Stimulated activated naive CD8-positive, alpha-beta T cell treated with anti-CD3 and anti-CD28 coated beads, Interleukin-15, amount 100 ng/mL, for 72 hours (primary cell): ENCODE measurements around the gene SIAH2.

Experiments
- ATAC-seq: fragments of 150-1000 bp; cut with Tn5 transposase; 2 replicates; pipeline ENCODE4 v1.10.0; 2021; ENCODE audit warnings: mild to moderate bottlenecking, moderate library complexity
- DNase-seq, 2 donors: peaks; one replicate each; pipeline ENCODE4 v3.0.0; 2021 to 2022
- H3K27ac Mint-ChIP-seq, 2 donors: one replicate each; pipeline ENCODE4 v1.8.0; 2022; ENCODE audit warnings: mild to moderate bottlenecking in 2 of 2, mixed read lengths in 2 of 2, moderate library complexity in 2 of 2
- H3K27me3 Mint-ChIP-seq: one replicate; pipeline ENCODE4 v1.8.0; 2022; ENCODE audit warnings: mixed read lengths
- H3K4me1 Mint-ChIP-seq: one replicate; pipeline ENCODE4 v1.8.0; 2022; ENCODE audit warnings: mild to moderate bottlenecking, mixed read lengths
- H3K4me3 Mint-ChIP-seq, 2 donors: one replicate each; pipeline ENCODE4 v1.8.0; 2022; ENCODE audit warnings: mild to moderate bottlenecking in 2 of 2, mixed read lengths in 2 of 2, moderate library complexity in 1 of 2
- H3K9me3 Mint-ChIP-seq, 2 donors: one replicate each; pipeline ENCODE4 v1.8.0; 2022; ENCODE audit warnings: mixed read lengths in 2 of 2

SIAH2 gene

DNA sequence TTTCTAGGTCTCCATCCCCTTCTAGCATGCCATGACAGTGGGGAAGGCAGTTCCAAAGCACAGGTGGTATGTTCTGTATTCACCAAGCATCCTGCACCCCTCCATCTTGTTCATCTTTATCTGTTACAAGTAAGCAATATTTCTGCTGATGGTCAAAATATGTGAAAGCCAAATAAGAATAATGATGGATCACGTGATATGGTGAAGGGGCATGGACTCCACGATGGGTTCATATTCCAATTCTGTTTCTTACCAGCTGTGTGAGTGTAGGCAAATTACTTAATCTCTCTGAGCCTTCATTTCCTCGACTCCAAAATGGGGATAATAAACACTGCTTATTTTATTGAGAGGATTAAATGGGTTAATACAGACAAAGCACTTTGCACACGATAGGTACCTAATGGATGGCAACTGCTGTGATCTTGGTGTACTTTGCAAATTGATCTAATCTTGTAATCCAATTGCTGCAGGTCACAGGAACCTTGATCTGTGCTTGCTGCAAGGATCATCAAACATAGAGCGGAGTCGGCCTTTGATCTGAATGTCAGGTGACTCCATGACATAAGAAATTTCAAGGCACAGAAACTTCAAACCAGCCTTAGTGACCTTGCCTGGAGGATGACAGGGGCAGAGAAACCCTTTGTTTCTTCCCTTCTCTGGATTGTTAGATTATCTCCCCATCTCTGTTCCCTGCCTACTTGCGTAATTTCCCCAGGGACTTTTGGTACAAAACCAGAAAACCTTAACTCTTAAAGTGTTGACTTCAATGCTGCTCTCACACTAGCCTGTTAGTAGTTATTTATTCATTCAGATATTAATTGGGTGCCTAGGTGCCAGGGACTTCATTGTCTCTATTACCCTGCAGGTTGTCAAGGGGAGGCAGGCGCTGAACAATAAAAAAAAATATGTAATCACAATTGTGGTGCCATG lies 25.8 kb downstream of the SIAH2 start:
- DNase-seq (peak in 1 of 2 donors; percentile 23), ATAC-seq (no peak)
- H3K4me1 Mint-ChIP-seq, result peaks cover 89% of the 10 kb centered on the region
- peak overlapping the region; percentile 21 to 72 for H3K4me3 Mint-ChIP-seq
- no peaks in the 10 kb centered on the region for H3K9me3 Mint-ChIP-seq
- H3K27me3 Mint-ChIP-seq, result no peaks in the 10 kb centered on the region
- H3K27ac Mint-ChIP-seq, result peak overlapping the region; percentile 77 to 90

DNA sequence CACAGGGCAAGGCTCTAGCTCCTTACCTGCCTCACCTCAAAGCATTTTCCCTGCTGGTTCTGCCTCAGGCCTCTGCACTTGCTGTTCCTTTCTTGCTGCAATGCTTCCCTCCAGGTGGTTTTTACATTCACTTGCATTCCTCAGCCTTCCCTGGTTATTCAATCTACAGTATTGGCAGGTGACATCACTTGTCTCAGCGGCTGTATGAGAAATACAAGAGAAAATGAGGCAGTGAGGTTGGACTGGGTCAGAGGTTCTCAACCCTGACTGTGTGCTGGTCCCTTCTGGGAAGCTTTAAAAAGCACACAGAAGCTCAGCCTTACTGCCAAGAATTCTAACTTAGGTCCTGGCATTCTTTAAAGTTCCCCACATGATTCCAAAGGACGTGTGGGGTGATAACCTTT lies 26.7 kb downstream of the SIAH2 start:
- DNase-seq (no peak), ATAC-seq (no peak)
- H3K9me3 Mint-ChIP-seq, result no peaks in the 10 kb centered on the region
- H3K4me3 Mint-ChIP-seq, result no peak overlapping the region
- peaks cover 81% of the 10 kb centered on the region for H3K4me1 Mint-ChIP-seq
- H3K27ac Mint-ChIP-seq, result peak overlapping the region in 1 of 2 donors; percentile 42
- H3K27me3 Mint-ChIP-seq, result no peaks in the 10 kb centered on the region

- Mint-ChIP-seq H3K4me1 (peaks cover 65% of the 10 kb centered on the region), H3K27me3 (no peaks in the 10 kb centered on the region), H3K27ac (no peak overlapping the region), H3K4me3 (no peak overlapping the region), H3K9me3 (no peaks in the 10 kb centered on the region)
- ATAC-seq (no peak), DNase-seq (no peak)
Measured at GRCh38 chr3:150734795-150735119, 28.2 kb downstream of the SIAH2 start.

- DNase-seq (no peak), ATAC-seq (no peak)
- H3K4me1 Mint-ChIP-seq, result peaks cover 59% of the 10 kb centered on the region
- H3K27me3 Mint-ChIP-seq, result no peaks in the 10 kb centered on the region
- no peak overlapping the region for H3K4me3 Mint-ChIP-seq
- H3K27ac Mint-ChIP-seq, result no peak overlapping the region
- H3K9me3 Mint-ChIP-seq, result no peaks in the 10 kb centered on the region
Measured at GRCh38 chr3:150733936-150734794, 28.8 kb downstream of the SIAH2 start.

DNA sequence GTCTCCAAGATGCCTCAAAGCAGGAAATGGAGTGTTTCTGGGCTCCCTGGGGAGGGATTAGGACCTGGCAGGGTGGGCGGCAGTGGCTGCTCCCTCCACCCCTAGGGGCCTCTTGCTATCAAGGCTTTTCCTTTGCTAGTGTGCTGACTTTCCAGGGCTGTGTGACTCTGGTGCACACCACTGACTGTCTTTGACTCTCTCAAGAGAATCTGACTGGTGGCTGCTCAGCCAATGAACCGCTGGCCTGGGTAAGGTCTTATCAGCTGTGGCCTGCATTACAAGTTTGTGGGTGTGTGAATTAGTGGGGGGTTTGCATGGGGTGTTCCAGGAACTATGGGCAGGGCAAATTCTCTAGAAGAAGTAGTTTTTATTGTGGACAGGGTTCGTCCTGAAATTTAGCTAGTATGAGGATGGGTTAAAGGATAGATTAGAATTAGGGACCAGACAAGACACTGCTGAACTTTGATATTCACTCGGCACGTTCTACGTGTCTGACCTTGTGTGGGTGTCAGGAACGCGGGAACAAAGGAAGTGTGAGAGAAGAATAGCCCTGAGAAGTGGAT lies 29.5 kb downstream of the SIAH2 start:
- DNase-seq (no peak), ATAC-seq (no peak)
- H3K27ac Mint-ChIP-seq, result peak overlapping the region in 1 of 2 donors; percentile 84
- no peak overlapping the region for H3K4me3 Mint-ChIP-seq
- peaks cover 52% of the 10 kb centered on the region for H3K4me1 Mint-ChIP-seq
- H3K9me3 Mint-ChIP-seq, result no peaks in the 10 kb centered on the region
- no peaks in the 10 kb centered on the region for H3K27me3 Mint-ChIP-seq

DNA sequence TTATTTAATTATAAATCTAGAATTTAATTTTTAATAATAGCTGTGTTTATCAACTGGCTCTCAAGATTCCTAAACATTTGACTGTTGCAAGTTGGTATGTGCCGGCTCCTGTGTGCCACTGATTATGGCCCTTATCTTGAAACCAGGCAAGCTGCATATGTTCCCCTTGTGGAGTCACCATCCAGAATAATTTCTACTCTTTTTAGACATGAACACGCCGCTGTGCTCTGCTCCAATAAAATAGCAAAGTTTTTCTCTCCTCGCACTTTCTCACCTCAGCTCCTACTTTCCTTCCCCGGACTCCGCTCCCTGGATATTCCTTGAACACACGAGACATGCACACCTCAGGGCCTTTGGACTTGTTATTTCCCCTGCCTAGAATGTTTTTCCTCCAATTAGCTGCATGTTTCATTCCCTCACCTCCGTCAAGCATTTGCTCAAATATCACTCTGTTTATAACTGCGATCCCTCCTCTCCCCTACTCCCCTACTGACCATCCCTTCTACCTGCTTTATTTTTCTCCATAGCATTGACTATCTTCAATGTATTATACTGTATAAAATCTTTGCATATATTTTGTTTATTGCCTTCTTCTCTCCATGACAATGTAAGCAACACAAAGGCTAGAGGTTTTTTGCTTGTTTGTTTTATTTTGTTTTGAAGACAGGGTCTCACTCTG lies 33.1 kb downstream of the SIAH2 start:
- Mint-ChIP-seq H3K27ac (no peak overlapping the region), H3K9me3 (no peaks in the 10 kb centered on the region), H3K4me3 (no peak overlapping the region), H3K4me1 (peaks cover 28% of the 10 kb centered on the region), H3K27me3 (no peaks in the 10 kb centered on the region)
- no peak for DNase-seq
- ATAC-seq, result no peak

DNA sequence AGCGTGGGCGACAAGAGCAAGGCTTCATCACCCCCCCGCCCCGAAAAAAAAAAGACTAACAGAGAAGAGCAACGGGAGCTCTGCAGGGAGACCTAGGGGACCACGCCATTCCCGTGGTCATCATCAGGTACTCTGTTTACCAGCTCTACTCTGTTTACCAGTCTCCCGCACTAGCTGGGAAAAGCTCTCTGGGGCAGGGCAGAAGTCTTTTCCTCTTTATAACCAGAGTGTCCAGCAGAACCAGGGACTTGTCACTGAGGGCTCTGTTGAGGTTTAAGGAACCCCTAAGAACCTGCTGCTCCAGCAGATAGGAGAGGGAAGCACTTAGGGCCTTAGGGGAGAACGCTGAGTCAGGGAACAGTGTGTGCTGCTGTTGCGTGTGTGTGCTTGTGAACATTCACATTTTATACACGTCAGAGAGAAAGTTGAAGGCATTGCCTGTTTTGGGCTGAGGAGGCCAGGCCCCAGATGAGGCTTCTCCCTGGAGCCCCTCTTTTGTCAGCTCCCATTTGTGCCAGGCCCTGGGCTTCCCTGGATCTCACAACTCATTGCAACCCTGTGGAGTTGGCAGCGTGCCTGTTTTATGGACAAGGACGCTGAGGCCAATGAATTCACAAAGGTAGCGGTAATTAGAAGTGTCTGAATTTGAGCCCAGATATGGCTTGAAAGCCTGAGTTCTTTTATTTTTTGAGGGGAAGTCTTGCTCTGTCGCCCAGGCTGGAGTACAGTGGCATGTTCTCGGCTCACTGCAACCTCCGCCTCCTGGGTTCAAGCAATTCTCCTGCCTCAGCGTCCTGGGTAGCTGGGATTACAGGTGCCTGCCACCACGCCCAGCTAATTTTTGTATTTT lies 35.1 kb downstream of the SIAH2 start:
- DNase-seq (no peak), ATAC-seq (no peak)
- Mint-ChIP-seq H3K4me1 (peaks cover 26% of the 10 kb centered on the region), H3K27ac (peak overlapping the region in 1 of 2 donors; percentile 81), H3K9me3 (no peaks in the 10 kb centered on the region), H3K4me3 (no peak overlapping the region), H3K27me3 (no peaks in the 10 kb centered on the region)

- H3K27ac Mint-ChIP-seq, result no peak overlapping the region
- H3K4me1 Mint-ChIP-seq, result peaks cover 40% of the 10 kb centered on the region
- ATAC-seq, result no peak
Measured at GRCh38 chr3:150725548-150725947, 37.4 kb downstream of the SIAH2 start.

GRCh38 chr3:150723946-150724345 lies 39.0 kb downstream of the SIAH2 start:
- ATAC-seq (no peak), DNase-seq (no peak)
- no peak overlapping the region for H3K4me3 Mint-ChIP-seq

More at GRCh38 chr3:150725548-150725947, 37.4 kb downstream of the SIAH2 start:
- DNase-seq, result no peak
- Mint-ChIP-seq H3K27me3 (no peaks in the 10 kb centered on the region), H3K4me3 (no peak overlapping the region), H3K9me3 (no peaks in the 10 kb centered on the region)

DNA sequence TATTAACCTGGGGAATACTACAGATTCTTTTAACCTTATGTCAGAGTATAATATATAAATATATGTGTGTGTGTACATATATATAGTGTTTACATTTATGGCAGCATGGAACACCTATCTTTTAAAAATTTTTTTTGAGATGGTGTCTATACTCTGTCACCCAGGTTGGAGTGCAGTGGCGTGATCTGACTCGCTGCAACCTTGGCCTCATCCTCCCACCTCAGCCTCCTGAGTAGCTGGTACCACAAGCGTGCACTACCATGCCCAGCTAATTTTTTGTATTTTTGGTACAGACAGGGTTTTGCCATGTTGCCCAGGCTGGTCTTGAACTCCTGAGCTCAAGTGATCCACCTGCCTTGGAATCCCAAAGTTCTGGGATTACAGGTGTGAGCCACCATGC lies 40.7 kb downstream of the SIAH2 start:
- no peaks in the 10 kb centered on the region for H3K9me3 Mint-ChIP-seq
- peak in 1 of 2 donors; percentile 23 for DNase-seq
- no peak overlapping the region for H3K4me3 Mint-ChIP-seq
- no peaks in the 10 kb centered on the region for H3K27me3 Mint-ChIP-seq
- ATAC-seq, result peak; percentile 62
- H3K4me1 Mint-ChIP-seq, result peaks cover 47% of the 10 kb centered on the region
- H3K27ac Mint-ChIP-seq, result peak overlapping the region in 1 of 2 donors; percentile 55

More at GRCh38 chr3:150723946-150724345, 39.0 kb downstream of the SIAH2 start:
- no peaks in the 10 kb centered on the region for H3K27me3 Mint-ChIP-seq
- H3K27ac Mint-ChIP-seq, result no peak overlapping the region
- peaks cover 47% of the 10 kb centered on the region for H3K4me1 Mint-ChIP-seq
- no peaks in the 10 kb centered on the region for H3K9me3 Mint-ChIP-seq

GRCh38 chr3:150721285-150722130 lies 41.5 kb downstream of the SIAH2 start:
- H3K27ac Mint-ChIP-seq, result no peak overlapping the region
- no peaks in the 10 kb centered on the region for H3K27me3 Mint-ChIP-seq
- DNase-seq (peak in 1 of 2 donors; percentile 29), ATAC-seq (peak; percentile 68)
- H3K9me3 Mint-ChIP-seq, result no peaks in the 10 kb centered on the region
- peak overlapping the region; percentile 13 to 20 for H3K4me3 Mint-ChIP-seq
- H3K4me1 Mint-ChIP-seq, result peaks cover 41% of the 10 kb centered on the region

DNA sequence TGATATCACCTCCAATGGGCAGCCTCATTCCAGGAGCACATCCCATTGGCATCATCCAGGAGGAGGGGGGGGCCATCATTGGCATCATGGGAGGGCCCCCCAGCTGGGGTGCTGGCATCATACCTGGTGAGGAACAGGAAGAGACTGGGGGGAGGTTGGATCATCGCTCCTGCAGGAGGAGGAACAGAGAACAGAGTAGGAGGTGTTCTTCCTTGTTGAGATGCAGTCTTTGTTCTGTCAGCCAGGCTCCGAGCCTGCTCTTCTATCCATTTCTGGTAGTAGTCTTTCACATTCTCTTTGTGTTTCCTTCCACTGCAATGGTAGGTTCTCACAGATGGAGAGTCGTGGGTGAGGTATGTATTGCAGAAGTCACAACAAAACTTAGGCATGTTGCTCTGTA lies 42.5 kb downstream of the SIAH2 start:
- H3K9me3 Mint-ChIP-seq, result peaks cover under 1% of the 10 kb centered on the region in 2 donors
- H3K4me1 Mint-ChIP-seq, result peaks cover 35% of the 10 kb centered on the region
- H3K27ac Mint-ChIP-seq, result peak overlapping the region in 1 of 2 donors; percentile 57
- no peaks in the 10 kb centered on the region for H3K27me3 Mint-ChIP-seq
- no peak for ATAC-seq
- H3K4me3 Mint-ChIP-seq, result no peak overlapping the region
- DNase-seq, result no peak

DNA sequence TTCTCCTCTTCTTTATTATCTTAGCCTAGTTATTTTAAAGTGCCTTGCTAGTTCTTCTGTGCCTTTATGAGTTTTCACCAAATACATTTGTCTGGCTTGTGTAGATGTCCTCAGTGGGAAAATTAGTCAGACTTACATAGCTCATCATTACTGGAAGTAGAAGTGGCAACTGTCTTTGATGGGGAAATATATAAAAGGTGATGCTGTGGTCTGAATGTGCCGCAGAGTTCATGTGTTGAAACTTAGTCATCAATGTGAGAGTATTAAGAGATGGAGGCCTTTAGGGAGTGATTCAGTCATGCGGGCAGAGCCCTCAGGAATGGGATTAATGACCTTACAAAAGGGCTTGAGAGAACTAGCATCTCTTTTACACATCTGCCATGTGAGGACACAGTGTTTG lies 52.9 kb downstream of the SIAH2 start:
- peaks cover 13 to 30% of the 10 kb centered on the region in 2 donors for H3K9me3 Mint-ChIP-seq
- H3K4me1 Mint-ChIP-seq, result peaks cover 7% of the 10 kb centered on the region
- H3K27ac Mint-ChIP-seq, result no peak overlapping the region
- ATAC-seq, result peak; percentile 57
- H3K27me3 Mint-ChIP-seq, result no peaks in the 10 kb centered on the region
- no peak overlapping the region for H3K4me3 Mint-ChIP-seq
- no peak for DNase-seq
